HG03097 (cell line): Measurements from ENCODE around the gene TAB2.
"Not testable (repeated sequence)": the region's sequence is repeated elsewhere in the genome, so short reads cannot be mapped to it uniquely, and the experiment has no call there.

Experiments
- ATAC-seq: cut with Tn5 transposase; IDR thresholded peaks from one replicate; pipeline ENCODE4 v1.9.1; 2021; ENCODE audit not compliant: unreplicated experiment, low FRiP score

Gene TAB2

GRCh38 chr6:149331871-149332270 is 14.4 kb downstream of the TAB2 start:
- no peak for ATAC-seq

- no peak for ATAC-seq
Measured at GRCh38 chr6:149332602-149333265, 15.2 kb downstream of the TAB2 start.

- no peak for ATAC-seq
Measured at GRCh38 chr6:149333266-149333620, 15.7 kb downstream of the TAB2 start.

GRCh38 chr6:149334201-149334600 is 16.7 kb downstream of the TAB2 start:
- no peak for ATAC-seq

GRCh38 chr6:149334682-149335160 is 17.2 kb downstream of the TAB2 start:
- ATAC-seq: no peak

- ATAC-seq: no peak
Measured at GRCh38 chr6:149335924-149336608, 18.6 kb downstream of the TAB2 start.

- no peak for ATAC-seq
Measured at GRCh38 chr6:149336609-149336928, 19.1 kb downstream of the TAB2 start.

GRCh38 chr6:149337320-149337719 is 19.8 kb downstream of the TAB2 start:
- no peak for ATAC-seq

GRCh38 chr6:149340200-149340599 is 22.7 kb downstream of the TAB2 start:
- no peak for ATAC-seq

GRCh38 chr6:149342525-149342924 is 25.0 kb downstream of the TAB2 start:
- ATAC-seq: no peak

GRCh38 chr6:149343501-149343900 is 26.0 kb downstream of the TAB2 start:
- no peak for ATAC-seq

- no peak for ATAC-seq
Measured at GRCh38 chr6:149346078-149346477, 28.6 kb downstream of the TAB2 start.

GRCh38 chr6:149347067-149347466 is 29.6 kb downstream of the TAB2 start:
- no peak for ATAC-seq

GRCh38 chr6:149349279-149349678 is 31.8 kb downstream of the TAB2 start:
- ATAC-seq: not testable (repeated sequence)

- no peak for ATAC-seq
Measured at GRCh38 chr6:149354009-149354408, 36.5 kb downstream of the TAB2 start.

- ATAC-seq: no peak
Measured at GRCh38 chr6:149356081-149356750, 38.7 kb downstream of the TAB2 start.

GRCh38 chr6:149357726-149358538 is 40.4 kb downstream of the TAB2 start:
- ATAC-seq: no peak

GRCh38 chr6:149359440-149359839 is 41.9 kb downstream of the TAB2 start:
- ATAC-seq: no peak

- ATAC-seq: no peak
Measured at GRCh38 chr6:149360536-149360935, 43.0 kb downstream of the TAB2 start.

- ATAC-seq: no peak
Measured at GRCh38 chr6:149362289-149362688, 44.8 kb downstream of the TAB2 start.

GRCh38 chr6:149363154-149363553 is 45.6 kb downstream of the TAB2 start:
- no peak for ATAC-seq
